Measurements from ENCODE around the gene COL27A1. TPM values are rescaled to one million over a fixed set of nuclear protein-coding genes. Genes with fewer than 3 reads are reported as not detected.

COL27A1 gene
- total RNA-seq, 1 donor from 2014 or later = 1.3 TPM

- H3K36me3 ChIP-seq (ENCODE audit: control insufficient read depth, insufficient read depth, low read length) = peaks cover 12% of the 10 kb centered on the region
- no peak for DNase-seq (ENCODE audit: low read depth)
- TF ChIP-seq CTCF (IDR thresholded peaks at IDR 0.05; ENCODE audit: insufficient read depth, low read length, severe bottlenecking) = no peak
- no peak for FAIRE-seq
- no peak overlapping the region for H3K4me3 ChIP-seq (ENCODE audit: low read depth, low read length)
- no peaks in the 10 kb centered on the region for H3K27me3 ChIP-seq (ENCODE audit: control insufficient read depth, insufficient read depth, low read length)
Observed at GRCh38 chr9:114242837-114243236, 87.5 kb downstream of the COL27A1 start.

- DNase-seq (ENCODE audit: low read depth) = no peak
- H3K27me3 ChIP-seq (ENCODE audit: control insufficient read depth, insufficient read depth, low read length) = no peaks in the 10 kb centered on the region
- H3K4me3 ChIP-seq (ENCODE audit: low read depth, low read length) = no peak overlapping the region
- no peak for FAIRE-seq
- peaks cover 12% of the 10 kb centered on the region for H3K36me3 ChIP-seq (ENCODE audit: control insufficient read depth, insufficient read depth, low read length)
- TF ChIP-seq CTCF (IDR thresholded peaks at IDR 0.05; ENCODE audit: insufficient read depth, low read length, severe bottlenecking) = no peak
Observed at GRCh38 chr9:114243240-114243639, 87.9 kb downstream of the COL27A1 start.

- no peak for DNase-seq (ENCODE audit: low read depth)
- no peak for TF ChIP-seq CTCF (IDR thresholded peaks at IDR 0.05; ENCODE audit: insufficient read depth, low read length, severe bottlenecking)
- peaks cover 12% of the 10 kb centered on the region for H3K36me3 ChIP-seq (ENCODE audit: control insufficient read depth, insufficient read depth, low read length)
- H3K27me3 ChIP-seq (ENCODE audit: control insufficient read depth, insufficient read depth, low read length) = no peaks in the 10 kb centered on the region
- H3K4me3 ChIP-seq (ENCODE audit: low read depth, low read length) = no peak overlapping the region
- no peak for FAIRE-seq
Observed at GRCh38 chr9:114244570-114244969, 89.2 kb downstream of the COL27A1 start.

GRCh38 chr9:114246558-114246957 is 91.2 kb downstream of the COL27A1 start:
- FAIRE-seq = no peak
- TF ChIP-seq CTCF (IDR thresholded peaks at IDR 0.05; ENCODE audit: insufficient read depth, low read length, severe bottlenecking) = no peak
- H3K36me3 ChIP-seq (ENCODE audit: control insufficient read depth, insufficient read depth, low read length) = peaks cover 7% of the 10 kb centered on the region
- H3K27me3 ChIP-seq (ENCODE audit: control insufficient read depth, insufficient read depth, low read length) = no peaks in the 10 kb centered on the region
- no peak for DNase-seq (ENCODE audit: low read depth)
- H3K4me3 ChIP-seq (ENCODE audit: low read depth, low read length) = no peak overlapping the region

- Histone ChIP-seq H3K4me3 (ENCODE audit: low read depth, low read length) (no peak overlapping the region), H3K27me3 (ENCODE audit: control insufficient read depth, insufficient read depth, low read length) (no peaks in the 10 kb centered on the region), H3K36me3 (ENCODE audit: control insufficient read depth, insufficient read depth, low read length) (peaks cover 7% of the 10 kb centered on the region)
- TF ChIP-seq CTCF (IDR thresholded peaks at IDR 0.05; ENCODE audit: insufficient read depth, low read length, severe bottlenecking) = no peak
- DNase-seq (ENCODE audit: low read depth) = no peak
- FAIRE-seq = no peak
Observed at GRCh38 chr9:114247077-114247476, 91.7 kb downstream of the COL27A1 start.

GRCh38 chr9:114247491-114247890 is 92.2 kb downstream of the COL27A1 start:
- FAIRE-seq = no peak
- no peak for DNase-seq (ENCODE audit: low read depth)
- no peak overlapping the region for H3K4me3 ChIP-seq (ENCODE audit: low read depth, low read length)

More at GRCh38 chr9:114247491-114247890, 92.2 kb downstream of the COL27A1 start:
- H3K27me3 ChIP-seq (ENCODE audit: control insufficient read depth, insufficient read depth, low read length) = no peaks in the 10 kb centered on the region
- H3K36me3 ChIP-seq (ENCODE audit: control insufficient read depth, insufficient read depth, low read length) = peaks cover 4% of the 10 kb centered on the region
- no peak for TF ChIP-seq CTCF (IDR thresholded peaks at IDR 0.05; ENCODE audit: insufficient read depth, low read length, severe bottlenecking)
